ENCODE data around the gene ZNF346.
"Not testable (repeated sequence)": the region's sequence is repeated elsewhere in the genome, so short reads cannot be mapped to it uniquely, and the experiment has no call there.

The ZNF346 gene

GRCh38 chr5:177008716-177009115 lies 13.8 kb upstream of the ZNF346 start:
- DNase-seq (ENCODE audit: low spot score) = no peak
- no peak for FAIRE-seq

GRCh38 chr5:177010153-177010552 lies 12.3 kb upstream of the ZNF346 start:
- FAIRE-seq (no peak), DNase-seq (ENCODE audit: low spot score) (no peak)

GRCh38 chr5:177015156-177015555 lies 7.3 kb upstream of the ZNF346 start:
- no peak for DNase-seq (ENCODE audit: low spot score)
- FAIRE-seq = no peak

- DNase-seq (ENCODE audit: low spot score) (no peak), FAIRE-seq (no peak)
Measured at GRCh38 chr5:177018341-177018740, 4.2 kb upstream of the ZNF346 start.

GRCh38 chr5:177020033-177020432 lies 2.5 kb upstream of the ZNF346 start:
- DNase-seq (ENCODE audit: low spot score) = no peak
- no peak for FAIRE-seq

- no peak for FAIRE-seq
- DNase-seq (ENCODE audit: low spot score) = no peak
Measured at GRCh38 chr5:177023303-177023664, 788 bp downstream of the ZNF346 start.

- DNase-seq (ENCODE audit: low spot score) (no peak), FAIRE-seq (no peak)
Measured at GRCh38 chr5:177024559-177024958, 2.1 kb downstream of the ZNF346 start.

GRCh38 chr5:177025101-177025601 lies 2.7 kb downstream of the ZNF346 start:
- DNase-seq (ENCODE audit: low spot score) = no peak
- FAIRE-seq = no peak

- no peak for FAIRE-seq
- DNase-seq (ENCODE audit: low spot score) = no peak
Measured at GRCh38 chr5:177027665-177028064, 5.2 kb downstream of the ZNF346 start.

- FAIRE-seq (no peak), DNase-seq (ENCODE audit: low spot score) (no peak)
Measured at GRCh38 chr5:177029498-177029897, 7.0 kb downstream of the ZNF346 start.

GRCh38 chr5:177035976-177036375 lies 13.5 kb downstream of the ZNF346 start:
- FAIRE-seq = no peak
- DNase-seq (ENCODE audit: low spot score) = no peak

GRCh38 chr5:177036443-177036842 lies 13.9 kb downstream of the ZNF346 start:
- no peak for FAIRE-seq
- DNase-seq (ENCODE audit: low spot score) = no peak

- DNase-seq (ENCODE audit: low spot score) (no peak), FAIRE-seq (no peak)
Measured at GRCh38 chr5:177036921-177037320, 14.4 kb downstream of the ZNF346 start.

- DNase-seq (ENCODE audit: low spot score) (no peak), FAIRE-seq (no peak)
Measured at GRCh38 chr5:177040814-177041420, 18.4 kb downstream of the ZNF346 start.

- FAIRE-seq (no peak), DNase-seq (ENCODE audit: low spot score) (no peak)
Measured at GRCh38 chr5:177041936-177042335, 19.4 kb downstream of the ZNF346 start.

- no peak for DNase-seq (ENCODE audit: low spot score)
- no peak for FAIRE-seq
Measured at GRCh38 chr5:177043114-177043513, 20.6 kb downstream of the ZNF346 start.

- FAIRE-seq = no peak
Measured at GRCh38 chr5:177043958-177044357, 21.5 kb downstream of the ZNF346 start.

GRCh38 chr5:177044641-177045040 lies 22.1 kb downstream of the ZNF346 start:
- FAIRE-seq = no peak
- DNase-seq (ENCODE audit: low spot score) = no peak

More at GRCh38 chr5:177043958-177044357, 21.5 kb downstream of the ZNF346 start:
- DNase-seq (ENCODE audit: low spot score) = no peak

GRCh38 chr5:177045631-177046030 lies 23.1 kb downstream of the ZNF346 start:
- no peak for FAIRE-seq

GRCh38 chr5:177048531-177048930 lies 26.0 kb downstream of the ZNF346 start:
- not testable (repeated sequence) for FAIRE-seq; DNase-seq (ENCODE audit: low spot score)

More at GRCh38 chr5:177045631-177046030, 23.1 kb downstream of the ZNF346 start:
- no peak for DNase-seq (ENCODE audit: low spot score)

GRCh38 chr5:177049285-177049684 lies 26.8 kb downstream of the ZNF346 start:
- no peak for FAIRE-seq

GRCh38 chr5:177064500-177065277 lies 42.2 kb downstream of the ZNF346 start:
- FAIRE-seq (no peak), DNase-seq (ENCODE audit: low spot score) (no peak)

More at GRCh38 chr5:177049285-177049684, 26.8 kb downstream of the ZNF346 start:
- DNase-seq (ENCODE audit: low spot score) = no peak

- no peak for FAIRE-seq
- no peak for DNase-seq (ENCODE audit: low spot score)
Measured at GRCh38 chr5:177065491-177065890, 43.0 kb downstream of the ZNF346 start.

Measured in RCC 7860 (cell line).